C4-2B (cell line): ENCODE results near the gene GDNF.

Experiments used
- H3K27ac ChIP-seq: fragments of 450-650 bp; 2 replicates; pipeline ENCODE4 v1.5.1; 2017
- ZFX ChIP-seq: fragments of 450-650 bp; IDR thresholded peaks from 2 replicates; pipeline ENCODE4 v1.6.1; 2017
- TF ChIP-seq, protein P1 (sequence below): fragments of 450-650 bp; conservative IDR thresholded peaks from 2 replicates; pipeline ENCODE4 v1.5.1; 2017; ENCODE audit warnings: mild to moderate bottlenecking

GDNF gene

DNA sequence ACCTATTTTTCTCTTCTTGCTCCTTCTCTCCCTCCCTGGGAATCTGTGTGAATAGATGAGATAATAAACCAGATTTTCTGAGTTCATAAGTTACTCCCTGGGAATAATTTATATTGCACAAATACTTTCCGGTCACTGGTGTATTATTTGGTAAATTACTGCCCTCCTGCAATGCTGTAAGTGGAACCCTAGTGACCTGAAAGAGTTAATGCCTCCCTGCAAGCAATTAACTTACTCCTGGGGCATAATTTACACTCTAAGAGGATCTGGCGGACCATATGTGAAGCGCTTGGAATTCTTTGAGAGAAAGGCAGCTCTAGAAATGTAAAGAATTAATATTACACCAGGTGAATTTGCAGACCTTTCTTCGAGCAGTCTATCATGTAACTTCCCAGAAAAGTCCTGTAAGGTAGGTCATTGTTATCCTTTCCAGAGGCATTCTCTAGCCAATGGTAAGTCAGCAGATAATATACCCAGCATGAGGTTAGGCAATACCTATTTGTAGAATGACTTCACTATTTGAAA lies 7.0 kb upstream of the GDNF start:
- TF ChIP-seq, protein P1, sequence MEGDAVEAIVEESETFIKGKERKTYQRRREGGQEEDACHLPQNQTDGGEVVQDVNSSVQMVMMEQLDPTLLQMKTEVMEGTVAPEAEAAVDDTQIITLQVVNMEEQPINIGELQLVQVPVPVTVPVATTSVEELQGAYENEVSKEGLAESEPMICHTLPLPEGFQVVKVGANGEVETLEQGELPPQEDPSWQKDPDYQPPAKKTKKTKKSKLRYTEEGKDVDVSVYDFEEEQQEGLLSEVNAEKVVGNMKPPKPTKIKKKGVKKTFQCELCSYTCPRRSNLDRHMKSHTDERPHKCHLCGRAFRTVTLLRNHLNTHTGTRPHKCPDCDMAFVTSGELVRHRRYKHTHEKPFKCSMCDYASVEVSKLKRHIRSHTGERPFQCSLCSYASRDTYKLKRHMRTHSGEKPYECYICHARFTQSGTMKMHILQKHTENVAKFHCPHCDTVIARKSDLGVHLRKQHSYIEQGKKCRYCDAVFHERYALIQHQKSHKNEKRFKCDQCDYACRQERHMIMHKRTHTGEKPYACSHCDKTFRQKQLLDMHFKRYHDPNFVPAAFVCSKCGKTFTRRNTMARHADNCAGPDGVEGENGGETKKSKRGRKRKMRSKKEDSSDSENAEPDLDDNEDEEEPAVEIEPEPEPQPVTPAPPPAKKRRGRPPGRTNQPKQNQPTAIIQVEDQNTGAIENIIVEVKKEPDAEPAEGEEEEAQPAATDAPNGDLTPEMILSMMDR = no peak
- no peak for TF ChIP-seq ZFX
- H3K27ac ChIP-seq = no peak overlapping the region

DNA sequence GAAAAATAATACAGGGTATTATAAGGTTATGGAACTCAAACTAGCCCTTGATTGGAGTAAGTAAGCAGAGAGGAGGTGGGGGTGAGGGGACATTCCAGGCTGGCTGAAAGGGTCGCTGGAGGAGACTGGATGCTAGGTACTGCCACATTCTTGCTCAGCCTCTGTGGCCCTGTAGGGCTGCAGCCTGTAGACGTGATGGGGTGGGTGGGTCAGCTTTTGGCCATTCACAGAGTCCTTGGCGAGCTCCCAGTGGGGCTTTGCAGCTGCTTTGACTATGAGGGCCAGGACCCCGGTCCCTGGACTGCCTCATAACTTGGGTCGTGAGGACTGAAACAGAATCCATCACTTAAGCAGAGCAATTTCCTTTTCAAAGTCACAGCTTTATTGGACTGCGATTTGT lies 4.2 kb upstream of the GDNF start:
- TF ChIP-seq, protein P1 = no peak
- TF ChIP-seq ZFX = no peak
- no peak overlapping the region for H3K27ac ChIP-seq

DNA sequence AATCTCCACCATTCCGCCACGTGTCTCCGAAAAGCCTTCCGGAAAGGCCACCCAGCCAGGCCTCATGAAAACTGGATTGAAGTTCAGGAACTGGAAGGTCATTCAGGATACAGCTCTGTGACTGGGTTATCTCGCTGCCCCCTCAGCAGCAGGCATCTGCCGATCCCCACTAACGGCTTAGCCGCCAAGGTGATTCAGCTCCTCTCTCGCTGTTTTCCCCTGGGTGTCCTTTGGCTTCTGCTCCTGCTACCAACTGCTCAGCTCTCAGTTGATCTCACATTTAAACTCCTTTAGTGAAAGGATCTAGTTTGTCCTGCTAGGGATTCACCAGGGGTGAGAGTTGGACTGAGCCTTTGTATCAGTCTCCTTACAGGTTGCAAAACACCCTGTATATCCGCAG lies 2.2 kb upstream of the GDNF start:
- no peak overlapping the region for H3K27ac ChIP-seq
- TF ChIP-seq, protein P1 = no peak
- TF ChIP-seq ZFX = no peak

DNA sequence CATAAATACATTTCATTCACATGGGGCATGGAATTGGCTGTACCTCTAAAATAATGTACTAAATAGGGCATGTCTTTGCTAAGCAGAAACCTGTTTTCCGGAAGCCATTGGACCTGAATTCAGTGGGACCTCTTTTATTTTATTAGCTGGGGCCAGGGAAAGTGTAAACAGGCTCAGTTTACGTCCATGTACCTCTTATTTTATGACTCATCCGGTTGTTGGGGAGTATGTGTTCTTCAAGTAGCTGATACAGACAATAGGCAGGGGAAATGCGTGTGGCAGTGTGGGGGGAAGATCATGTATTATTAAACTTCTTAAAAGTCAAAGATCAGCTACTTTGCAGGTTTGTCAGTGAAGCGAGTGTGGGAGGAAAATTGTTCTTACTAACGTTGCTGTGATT lies 1.4 kb upstream of the GDNF start:
- TF ChIP-seq, protein P1 = no peak
- no peak for TF ChIP-seq ZFX
- H3K27ac ChIP-seq = no peak overlapping the region

DNA sequence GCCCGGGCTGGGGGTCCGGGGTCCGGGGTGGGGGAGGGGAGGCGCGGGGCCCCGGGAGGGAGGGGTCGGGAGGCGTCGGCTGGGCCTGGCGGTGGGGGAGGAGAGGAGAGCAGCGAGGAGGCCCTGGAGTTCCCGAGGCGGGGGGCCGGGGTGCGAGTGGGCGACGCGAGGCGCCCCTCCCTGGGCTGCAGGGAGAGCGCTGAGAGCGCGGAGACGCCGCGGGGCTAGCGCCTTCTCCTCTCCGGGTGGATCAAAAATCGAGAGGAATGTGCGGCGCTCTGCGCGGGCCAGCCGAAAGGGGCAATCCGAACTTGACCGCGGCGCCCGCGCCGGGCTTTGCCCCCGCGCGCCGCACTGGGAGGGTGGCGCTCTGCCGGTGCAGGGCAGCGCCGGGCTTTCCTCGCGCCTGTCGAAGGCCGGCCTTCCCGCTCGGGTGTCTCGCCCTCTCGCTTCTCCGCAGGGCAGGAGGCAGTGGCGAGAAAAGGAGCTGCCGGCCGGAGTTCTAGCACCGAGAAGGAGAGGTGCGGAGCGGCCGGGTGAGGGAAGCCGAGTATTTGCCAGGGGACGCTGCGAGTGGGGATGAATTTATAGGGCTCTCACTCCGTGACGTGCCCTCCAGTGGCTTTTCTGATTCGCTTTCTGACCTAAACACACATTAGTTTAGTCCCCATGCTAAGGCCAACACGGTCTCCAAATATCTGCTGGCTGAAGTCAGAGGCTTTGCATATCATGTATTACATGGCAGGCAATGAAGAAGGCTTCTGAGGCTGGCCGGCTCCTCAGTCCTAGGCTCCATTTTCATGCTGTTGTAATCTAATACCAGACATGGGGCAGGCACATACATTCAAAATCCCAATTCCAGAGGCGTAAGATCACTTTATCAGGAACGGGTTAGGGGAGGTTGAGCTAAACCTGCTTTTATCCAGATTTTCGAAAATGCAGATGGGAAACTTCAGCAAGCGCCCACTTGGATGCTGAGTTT lies 503 bp upstream of the GDNF start:
- no peak for TF ChIP-seq ZFX
- TF ChIP-seq, protein P1 = peak; percentile 18; the same call in 1 of the 2 replicates
- H3K27ac ChIP-seq = peak overlapping the region; percentile 5; the same call in 1 of the 2 replicates

DNA sequence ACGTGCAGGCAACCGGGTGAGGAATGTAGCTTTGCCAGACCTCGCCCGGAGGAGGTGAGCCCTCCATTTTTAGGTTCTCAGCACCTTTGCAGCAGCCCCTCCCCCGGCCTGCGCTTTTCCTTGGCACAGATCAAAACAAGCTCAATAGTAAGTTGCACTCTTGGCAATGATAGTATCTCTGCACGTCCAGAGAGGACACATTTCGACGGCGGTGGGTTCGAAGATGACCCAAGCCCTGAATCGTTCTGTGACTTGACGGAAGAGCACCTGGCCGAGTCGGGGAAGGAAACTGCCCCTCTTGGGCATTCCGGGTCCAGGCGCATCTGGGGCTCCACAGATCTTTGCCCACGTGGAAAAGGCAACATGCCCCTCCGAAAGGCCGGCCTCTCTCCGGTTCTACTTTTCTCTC lies 904 bp downstream of the GDNF start:
- no peak for TF ChIP-seq ZFX
- TF ChIP-seq, protein P1 = no peak
- H3K27ac ChIP-seq = no peak overlapping the region

DNA sequence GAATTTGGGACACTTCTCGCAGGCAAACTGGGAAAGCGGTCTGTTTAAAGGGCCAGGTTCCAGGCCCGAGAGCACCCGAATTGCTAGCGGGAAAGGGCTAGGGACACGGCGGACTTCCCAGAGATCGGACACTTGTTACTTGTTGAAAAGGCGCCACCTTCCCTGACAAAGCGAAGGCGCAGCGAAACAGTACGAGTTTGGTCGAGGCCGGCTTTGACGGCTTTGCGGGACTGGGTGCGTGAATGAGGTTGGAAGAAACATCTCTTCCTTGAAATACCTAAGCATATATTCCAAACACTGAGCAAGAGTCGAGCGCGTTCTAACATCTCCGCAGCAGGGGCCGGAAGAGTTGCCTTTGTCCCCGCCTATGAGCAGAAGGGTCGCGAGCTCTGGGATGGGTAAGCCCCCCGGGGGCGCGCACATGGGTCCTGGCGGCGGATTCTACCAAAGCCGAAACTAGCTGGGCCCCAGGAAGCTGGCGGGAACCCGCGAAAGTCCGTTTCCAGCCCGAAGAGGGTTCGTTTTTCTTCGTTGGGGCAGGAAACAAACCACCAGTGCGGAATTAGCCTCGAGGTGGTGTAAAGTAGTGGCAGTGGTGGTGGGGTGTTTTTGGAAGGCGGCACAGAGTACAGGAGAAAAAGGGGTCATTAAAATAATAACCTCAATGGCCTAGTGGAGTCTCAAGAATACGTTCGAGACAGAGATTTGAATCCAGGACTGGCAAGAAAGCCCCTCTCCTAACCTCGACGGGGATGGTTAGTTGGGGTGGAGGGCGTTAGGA lies 1.5 kb downstream of the GDNF start:
- H3K27ac ChIP-seq = no peak overlapping the region
- TF ChIP-seq, protein P1 = no peak
- TF ChIP-seq ZFX = no peak
